22Rv1 (cell line): ENCODE measurements around the gene WDR35.

Source experiments
- ZFX ChIP-seq: fragments of 450-650 bp; IDR thresholded peaks from 2 replicates; pipeline ENCODE4 v1.6.1; 2017; ENCODE audit warnings: antibody characterized with exemption, borderline replicate concordance
- TF ChIP-seq, protein P1 (sequence below): fragments of 450-650 bp; IDR thresholded peaks from 2 replicates; pipeline ENCODE4 v1.5.1; 2017; ENCODE audit warnings: mild to moderate bottlenecking

DNA sequence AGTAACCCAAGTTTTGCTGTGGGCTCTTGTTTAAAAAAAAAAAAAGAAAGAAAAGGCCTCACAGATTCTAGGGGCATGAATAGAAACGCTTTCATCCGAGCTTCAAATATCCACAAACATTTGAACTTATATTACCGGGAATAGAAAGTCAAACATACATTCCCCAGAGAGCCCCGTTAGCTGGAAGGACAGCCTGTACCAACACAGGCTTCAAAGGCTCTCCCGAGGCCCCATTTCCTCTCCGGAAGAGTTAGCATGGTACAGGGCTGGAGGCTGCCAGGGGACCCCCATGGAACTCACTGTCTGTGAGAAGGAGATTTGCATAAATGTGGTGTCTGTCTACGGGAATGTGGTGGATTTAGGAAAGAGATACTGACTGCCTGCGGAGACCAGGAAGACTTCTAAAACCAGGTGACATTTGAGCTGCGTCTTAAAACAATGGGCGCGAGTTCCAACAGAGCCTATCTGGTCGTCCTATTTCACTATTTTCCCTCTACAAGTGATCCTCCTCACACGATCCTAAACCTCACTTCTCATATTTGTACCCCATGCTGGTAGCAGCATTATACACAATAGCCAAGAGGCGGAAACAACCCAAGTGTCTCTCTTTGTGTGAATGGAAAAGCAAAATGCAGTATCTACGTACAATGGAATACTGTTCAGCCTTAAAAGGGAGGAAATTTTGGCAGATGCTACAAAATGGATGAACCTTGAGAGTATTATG, 23.4 kb upstream of the WDR35 start:
- TF ChIP-seq, protein P1, sequence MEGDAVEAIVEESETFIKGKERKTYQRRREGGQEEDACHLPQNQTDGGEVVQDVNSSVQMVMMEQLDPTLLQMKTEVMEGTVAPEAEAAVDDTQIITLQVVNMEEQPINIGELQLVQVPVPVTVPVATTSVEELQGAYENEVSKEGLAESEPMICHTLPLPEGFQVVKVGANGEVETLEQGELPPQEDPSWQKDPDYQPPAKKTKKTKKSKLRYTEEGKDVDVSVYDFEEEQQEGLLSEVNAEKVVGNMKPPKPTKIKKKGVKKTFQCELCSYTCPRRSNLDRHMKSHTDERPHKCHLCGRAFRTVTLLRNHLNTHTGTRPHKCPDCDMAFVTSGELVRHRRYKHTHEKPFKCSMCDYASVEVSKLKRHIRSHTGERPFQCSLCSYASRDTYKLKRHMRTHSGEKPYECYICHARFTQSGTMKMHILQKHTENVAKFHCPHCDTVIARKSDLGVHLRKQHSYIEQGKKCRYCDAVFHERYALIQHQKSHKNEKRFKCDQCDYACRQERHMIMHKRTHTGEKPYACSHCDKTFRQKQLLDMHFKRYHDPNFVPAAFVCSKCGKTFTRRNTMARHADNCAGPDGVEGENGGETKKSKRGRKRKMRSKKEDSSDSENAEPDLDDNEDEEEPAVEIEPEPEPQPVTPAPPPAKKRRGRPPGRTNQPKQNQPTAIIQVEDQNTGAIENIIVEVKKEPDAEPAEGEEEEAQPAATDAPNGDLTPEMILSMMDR = no peak
- no peak for TF ChIP-seq ZFX
